GM12892 (cell line): Measurements from ENCODE around the gene NCOR2.

Experiments used
- POLR2A ChIP-seq: IDR thresholded peaks from 2 replicates; pipeline ENCODE4 v1.6.1; 2011; ENCODE audit warnings: low read depth, low read length, control low read depth
- TAF1 ChIP-seq: IDR thresholded peaks from 2 replicates; pipeline ENCODE4 v1.6.1; 2011; ENCODE audit warnings: low read depth, mild to moderate bottlenecking, control low read depth, low read length, borderline replicate concordance

GRCh38 chr12:124590447-124590846, 23.0 kb upstream of the NCOR2 start:
- no peak for TF ChIP-seq POLR2A
- no peak for TF ChIP-seq TAF1
